HCT116 (cell line): ENCODE data around the gene FSTL4.

Experiments used
- CEBPB ChIP-seq: IDR thresholded peaks from 2 replicates; pipeline ENCODE4 v1.6.1; 2012; ENCODE audit warnings: low read depth
- EZH2 ChIP-seq: fragments of 200-600 bp; sonication (generic); IDR thresholded peaks from 2 replicates; pipeline ENCODE4 v1.6.1; 2017; ENCODE audit warnings: antibody characterized with exemption, mixed run types
- POLR2A ChIP-seq: IDR thresholded peaks from 2 replicates; pipeline ENCODE4 v1.7.0; 2011; ENCODE audit warnings: borderline replicate concordance; ENCODE audit not compliant: insufficient read depth, insufficient read length; ENCODE audit errors: extremely low read depth
- POLR2AphosphoS5 ChIP-seq: IDR thresholded peaks from 2 replicates; pipeline ENCODE4 v1.6.1; 2011; ENCODE audit warnings: mild to moderate bottlenecking, low read depth, low read length, moderate library complexity
- RAD21 ChIP-seq: IDR thresholded peaks from 2 replicates; pipeline ENCODE4 v1.6.1; 2012; ENCODE audit warnings: low read depth, mild to moderate bottlenecking
- SP1 ChIP-seq: IDR thresholded peaks from 2 replicates; pipeline ENCODE4 v1.6.1; 2012; ENCODE audit warnings: low read depth
- TCF7L2 ChIP-seq: IDR thresholded peaks from 2 replicates; pipeline ENCODE4 v1.7.0; 2011; ENCODE audit warnings: borderline replicate concordance, inconsistent platforms; ENCODE audit not compliant: insufficient read depth, insufficient read length; ENCODE audit errors: extremely low read depth
- YY1 ChIP-seq: IDR thresholded peaks from 2 replicates; pipeline ENCODE4 v1.6.1; 2011; ENCODE audit warnings: low read length, low read depth, moderate library complexity, mild to moderate bottlenecking; ENCODE audit not compliant: insufficient replicate concordance; ENCODE audit errors: extremely low read depth
- ZNF274 ChIP-seq: fragments of 200-500 bp; sonication (Bioruptor generic); IDR thresholded peaks from 2 replicates; pipeline ENCODE4 v1.6.1; 2014; ENCODE audit warnings: mild to moderate bottlenecking, low read depth, low read length, inconsistent platforms
- TF ChIP-seq, protein P1 (sequence below): IDR thresholded peaks from 2 replicates; pipeline ENCODE4 v1.6.1; 2012; ENCODE audit warnings: low read depth
- TF ChIP-seq, protein P2 (sequence below), 3 experiments: fragments of 200-600 bp in 1 of 3; sonication (generic) in 1 of 3; IDR thresholded peaks in 2 of 3; conservative IDR thresholded peaks in 1 of 3; 2 replicates each; pipeline ENCODE4 v1.5.1; 2012 to 2017; ENCODE audit warnings: low read depth in 2 of 3, low read length in 2 of 3, antibody characterized with exemption in 1 of 3, borderline replicate concordance in 1 of 3, control low read depth in 1 of 3, mild to moderate bottlenecking in 1 of 3, mixed read lengths in 1 of 3, mixed run types in 1 of 3, moderate library complexity in 1 of 3; ENCODE audit not compliant: insufficient read depth in 1 of 3

DNA sequence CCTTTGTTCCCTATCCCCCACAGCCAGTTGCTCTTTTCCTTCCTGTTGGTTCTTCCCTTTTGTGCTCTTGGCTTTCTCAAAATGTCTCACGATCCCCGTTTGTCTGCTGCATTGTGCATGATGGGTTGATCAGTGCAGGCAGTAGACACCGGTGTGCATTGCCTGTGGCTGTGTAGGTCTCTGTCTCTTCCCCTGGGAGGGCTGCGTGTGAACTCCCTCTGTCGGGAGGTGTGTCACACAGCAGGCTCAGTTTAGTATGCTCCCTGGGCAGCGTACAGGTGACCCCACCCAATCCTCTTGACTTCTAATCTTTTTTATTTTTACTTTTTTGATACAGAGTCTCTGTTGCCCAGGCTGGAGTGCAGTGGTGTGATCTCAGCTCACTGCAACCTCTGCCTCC lies 265.3 kb downstream of the FSTL4 start:
- no peak for TF ChIP-seq EZH2
- TF ChIP-seq, protein P1, sequence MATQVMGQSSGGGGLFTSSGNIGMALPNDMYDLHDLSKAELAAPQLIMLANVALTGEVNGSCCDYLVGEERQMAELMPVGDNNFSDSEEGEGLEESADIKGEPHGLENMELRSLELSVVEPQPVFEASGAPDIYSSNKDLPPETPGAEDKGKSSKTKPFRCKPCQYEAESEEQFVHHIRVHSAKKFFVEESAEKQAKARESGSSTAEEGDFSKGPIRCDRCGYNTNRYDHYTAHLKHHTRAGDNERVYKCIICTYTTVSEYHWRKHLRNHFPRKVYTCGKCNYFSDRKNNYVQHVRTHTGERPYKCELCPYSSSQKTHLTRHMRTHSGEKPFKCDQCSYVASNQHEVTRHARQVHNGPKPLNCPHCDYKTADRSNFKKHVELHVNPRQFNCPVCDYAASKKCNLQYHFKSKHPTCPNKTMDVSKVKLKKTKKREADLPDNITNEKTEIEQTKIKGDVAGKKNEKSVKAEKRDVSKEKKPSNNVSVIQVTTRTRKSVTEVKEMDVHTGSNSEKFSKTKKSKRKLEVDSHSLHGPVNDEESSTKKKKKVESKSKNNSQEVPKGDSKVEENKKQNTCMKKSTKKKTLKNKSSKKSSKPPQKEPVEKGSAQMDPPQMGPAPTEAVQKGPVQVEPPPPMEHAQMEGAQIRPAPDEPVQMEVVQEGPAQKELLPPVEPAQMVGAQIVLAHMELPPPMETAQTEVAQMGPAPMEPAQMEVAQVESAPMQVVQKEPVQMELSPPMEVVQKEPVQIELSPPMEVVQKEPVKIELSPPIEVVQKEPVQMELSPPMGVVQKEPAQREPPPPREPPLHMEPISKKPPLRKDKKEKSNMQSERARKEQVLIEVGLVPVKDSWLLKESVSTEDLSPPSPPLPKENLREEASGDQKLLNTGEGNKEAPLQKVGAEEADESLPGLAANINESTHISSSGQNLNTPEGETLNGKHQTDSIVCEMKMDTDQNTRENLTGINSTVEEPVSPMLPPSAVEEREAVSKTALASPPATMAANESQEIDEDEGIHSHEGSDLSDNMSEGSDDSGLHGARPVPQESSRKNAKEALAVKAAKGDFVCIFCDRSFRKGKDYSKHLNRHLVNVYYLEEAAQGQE = no peak
- TF ChIP-seq, protein P2, sequence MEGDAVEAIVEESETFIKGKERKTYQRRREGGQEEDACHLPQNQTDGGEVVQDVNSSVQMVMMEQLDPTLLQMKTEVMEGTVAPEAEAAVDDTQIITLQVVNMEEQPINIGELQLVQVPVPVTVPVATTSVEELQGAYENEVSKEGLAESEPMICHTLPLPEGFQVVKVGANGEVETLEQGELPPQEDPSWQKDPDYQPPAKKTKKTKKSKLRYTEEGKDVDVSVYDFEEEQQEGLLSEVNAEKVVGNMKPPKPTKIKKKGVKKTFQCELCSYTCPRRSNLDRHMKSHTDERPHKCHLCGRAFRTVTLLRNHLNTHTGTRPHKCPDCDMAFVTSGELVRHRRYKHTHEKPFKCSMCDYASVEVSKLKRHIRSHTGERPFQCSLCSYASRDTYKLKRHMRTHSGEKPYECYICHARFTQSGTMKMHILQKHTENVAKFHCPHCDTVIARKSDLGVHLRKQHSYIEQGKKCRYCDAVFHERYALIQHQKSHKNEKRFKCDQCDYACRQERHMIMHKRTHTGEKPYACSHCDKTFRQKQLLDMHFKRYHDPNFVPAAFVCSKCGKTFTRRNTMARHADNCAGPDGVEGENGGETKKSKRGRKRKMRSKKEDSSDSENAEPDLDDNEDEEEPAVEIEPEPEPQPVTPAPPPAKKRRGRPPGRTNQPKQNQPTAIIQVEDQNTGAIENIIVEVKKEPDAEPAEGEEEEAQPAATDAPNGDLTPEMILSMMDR (IDR thresholded peaks at IDR 0.05 in 2 of 3, conservative IDR thresholded peaks at IDR 0.05 in 1 of 3; ENCODE audit: borderline replicate concordance in 1 of 3, insufficient read depth in 1 of 3, low read depth in 2 of 3, low read length in 2 of 3) = peak; percentile 41 to 73 (median 44); a peak in 5 of 6 replicates
- no peak for TF ChIP-seq POLR2A
- peak; percentile 67 for TF ChIP-seq RAD21
- no peak for TF ChIP-seq SP1
- TF ChIP-seq TCF7L2 = no peak
- no peak for TF ChIP-seq CEBPB
- TF ChIP-seq POLR2AphosphoS5 = no peak
- TF ChIP-seq ZNF274 = no peak
- TF ChIP-seq YY1 = no peak
